ENCODE measurements around the gene ZXDC. TPM values are rescaled to one million over a fixed set of nuclear protein-coding genes. Genes with fewer than 3 reads are reported as not detected.
A peak's percentile ranks its signal among the peaks of the same experiment; 100 is the strongest.

ZXDC gene
- total and polyA plus RNA-seq, 9 of the 15 experiments (the other 6 are each of a cell fraction or from before 2014, with no cell fraction given), result 0.59 to 13.4 (median 7.3) TPM

DNA sequence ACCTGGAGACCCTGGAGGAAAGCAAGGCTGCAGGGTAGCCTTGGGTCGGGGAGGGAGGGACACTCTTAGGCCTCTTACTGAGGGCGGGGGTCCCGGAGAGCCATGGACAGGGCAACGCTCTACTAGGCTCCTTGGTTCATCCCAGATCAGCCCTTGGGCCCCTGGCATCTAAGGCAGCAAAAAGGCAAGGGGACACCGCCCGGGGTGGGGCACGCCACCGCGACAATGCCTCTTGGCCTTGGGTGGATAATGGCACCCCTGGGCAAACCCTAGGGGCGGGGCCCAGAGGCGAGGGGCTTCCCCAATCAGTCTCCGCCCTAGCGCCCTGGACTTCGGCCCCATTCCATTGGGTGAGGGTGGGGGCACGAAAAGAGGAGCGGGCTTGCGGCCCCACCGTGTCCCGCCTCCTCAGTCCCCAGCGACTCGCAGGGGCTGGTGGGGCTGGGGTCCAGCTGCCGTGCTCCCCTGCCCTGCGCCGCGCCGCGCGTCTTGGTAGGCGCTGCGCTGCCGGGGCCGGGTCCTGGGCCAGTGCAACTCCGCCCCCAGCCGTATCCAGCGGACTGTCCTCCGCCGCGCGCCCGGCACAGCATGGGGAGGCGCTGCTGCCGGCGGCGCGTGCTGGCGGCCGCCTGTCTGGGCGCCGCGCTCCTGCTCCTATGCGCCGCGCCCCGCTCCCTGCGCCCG, 48.2 kb upstream of the ZXDC start, which contains the start of gene CHST13:
Gene CHST13, plus strand, starts transcription at position 411 of the 684 bp plus-strand sequence. Its CDS starts 178 bp downstream, at position 589.
- WGBS (ENCODE audit: insufficient coverage, low coverage, missing lambda C conversion rate), result 7% methylated on average over 37 of the region's 56 CpGs
- FAIRE-seq (no peak), ATAC-seq (peak; percentile 87), DNase-seq (ENCODE audit: extremely low read depth in 1 of 4, low spot score in 3 of 4) (peak; percentile 34 to 52 (median 42))
- H3K9me3 ChIP-seq (replicated peaks; ENCODE audit: control insufficient read depth, insufficient read depth, low read depth, low read length), result no peaks in the 10 kb centered on the region
- H3K9me1 ChIP-seq (ENCODE audit: control insufficient read depth, insufficient read depth, low read length), result no peaks in the 10 kb centered on the region
- no TSS peak for BruUV-seq (replicated peaks)
- ChIA-PET CTCF (ENCODE audit: low intra/inter-chr PET ratio) (interaction anchor here (0.7 kb wide), 1 partner anchor 459 kb away, joined by 3 read pairs; no protein-coding TSS in a partner anchor), POLR2A (interaction anchor here (0.6 kb wide), 1 partner anchor 58 kb away, joined by 3 read pairs; no protein-coding TSS in a partner anchor)
- H2AFZ ChIP-seq (ENCODE audit: low read depth, low read length), result peak within 1 kb of the TSS; percentile 55; the same call in 1 of the 2 replicates
- H3K4me3 ChIP-seq, result peak within 1 kb of the TSS; percentile 11; the same call in 1 of the 2 replicates
- no peaks in the 10 kb centered on the region for H3K36me3 ChIP-seq (ENCODE audit: control insufficient read depth, insufficient read depth, low read length)
- H3K4me1 ChIP-seq (replicated peaks in 1 of 2; ENCODE audit: control insufficient read depth in 2 of 2, insufficient read depth in 2 of 2, low read length in 2 of 2), result peaks cover 0 to 12% of the 10 kb centered on the region in 2 experiments; a peak in 2 of 5 replicates
- in situ Hi-C loops (cut with MboI), result no loop called here
- no peaks in the 10 kb centered on the region for H3K79me2 ChIP-seq (ENCODE audit: control insufficient read depth, insufficient read depth, low read length)
- peaks cover 3% of the 10 kb centered on the region; the same call in 1 of the 2 replicates for H4K20me1 ChIP-seq (replicated peaks; ENCODE audit: control insufficient read depth, insufficient read depth, low read length)
- no peak within 1 kb of the TSS for H3K27ac ChIP-seq (ENCODE audit: extremely low read depth, low read depth, low read length)
- peaks cover 0 to 11% of the 10 kb centered on the region in 2 experiments; a peak in 2 of 5 replicates for H3K27me3 ChIP-seq (ENCODE audit: control insufficient read depth in 2 of 2, insufficient read depth in 2 of 2, low read length in 2 of 2)
- peak within 1 kb of the TSS; percentile 5 for H3K4me2 ChIP-seq (ENCODE audit: insufficient read depth, low read length)
- intact Hi-C loops (cut with micrococcal nuclease), result loop anchor here (10.0 kb wide), 2 partner anchors 141 to 221 kb away; no protein-coding TSS in a partner anchor
- H3K9ac ChIP-seq (ENCODE audit: insufficient read depth in 1 of 2, low read depth in 2 of 2, low read length in 2 of 2), result no peak within 1 kb of the TSS
- no peak for TF ChIP-seq CBX5 (IDR thresholded peaks at IDR 0.05; ENCODE audit: borderline replicate concordance, low read depth)
- no peak for TF ChIP-seq TAF1 (IDR thresholded peaks at IDR 0.05; ENCODE audit: control insufficient read depth, extremely low read depth, insufficient read depth, low read length, severe bottlenecking)
- TF ChIP-seq CTBP1 (IDR thresholded peaks at IDR 0.05; ENCODE audit: borderline replicate concordance), result peak; percentile 49; the same call in 1 of the 2 replicates
- TF ChIP-seq MTF1 (CRISPR knock-in tag; IDR thresholded peaks at IDR 0.05; ENCODE audit: borderline replicate concordance), result no peak
- TF ChIP-seq L3MBTL2 (IDR thresholded peaks at IDR 0.05), result 0 out of 2 replicates have a peak, but pooled peaks have one; percentile 19
- TF ChIP-seq RBBP5 (IDR thresholded peaks at IDR 0.05; ENCODE audit: borderline replicate concordance, insufficient read depth, low read length, poor library complexity, severe bottlenecking), result no peak
- TF ChIP-seq VEZF1 (CRISPR knock-in tag; IDR thresholded peaks at IDR 0.05), result no peak
- no peak for TF ChIP-seq ZNF174 (CRISPR knock-in tag; IDR thresholded peaks at IDR 0.05)
- peak; percentile 19; the same call in 1 of the 2 replicates for TF ChIP-seq CXXC5 (CRISPR knock-in tag; IDR thresholded peaks at IDR 0.05)
- TF ChIP-seq, protein P1, sequence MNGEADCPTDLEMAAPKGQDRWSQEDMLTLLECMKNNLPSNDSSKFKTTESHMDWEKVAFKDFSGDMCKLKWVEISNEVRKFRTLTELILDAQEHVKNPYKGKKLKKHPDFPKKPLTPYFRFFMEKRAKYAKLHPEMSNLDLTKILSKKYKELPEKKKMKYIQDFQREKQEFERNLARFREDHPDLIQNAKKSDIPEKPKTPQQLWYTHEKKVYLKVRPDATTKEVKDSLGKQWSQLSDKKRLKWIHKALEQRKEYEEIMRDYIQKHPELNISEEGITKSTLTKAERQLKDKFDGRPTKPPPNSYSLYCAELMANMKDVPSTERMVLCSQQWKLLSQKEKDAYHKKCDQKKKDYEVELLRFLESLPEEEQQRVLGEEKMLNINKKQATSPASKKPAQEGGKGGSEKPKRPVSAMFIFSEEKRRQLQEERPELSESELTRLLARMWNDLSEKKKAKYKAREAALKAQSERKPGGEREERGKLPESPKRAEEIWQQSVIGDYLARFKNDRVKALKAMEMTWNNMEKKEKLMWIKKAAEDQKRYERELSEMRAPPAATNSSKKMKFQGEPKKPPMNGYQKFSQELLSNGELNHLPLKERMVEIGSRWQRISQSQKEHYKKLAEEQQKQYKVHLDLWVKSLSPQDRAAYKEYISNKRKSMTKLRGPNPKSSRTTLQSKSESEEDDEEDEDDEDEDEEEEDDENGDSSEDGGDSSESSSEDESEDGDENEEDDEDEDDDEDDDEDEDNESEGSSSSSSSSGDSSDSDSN (IDR thresholded peaks at IDR 0.05; ENCODE audit: borderline replicate concordance in 1 of 2, low read depth in 2 of 2, low read length in 2 of 2), result 0 out of 4 replicates have a peak, but pooled peaks of 1 of the 2 experiments have one; percentile 71
- TF ChIP-seq AFF4 (CRISPR knock-in tag; IDR thresholded peaks at IDR 0.05), result no peak
